ENCODE measurements around the gene EXOSC3. TPM values are rescaled to one million over a fixed set of nuclear protein-coding genes. Genes with fewer than 3 reads are reported as not detected.
"Not testable (repeated sequence)": the region's sequence is repeated elsewhere in the genome, so short reads cannot be mapped to it uniquely, and the experiment has no call there.

EXOSC3 gene
- total RNA-seq, 2 donors from 2014 or later: 26.5 to 38.7 TPM

- no peak for DNase-seq (ENCODE audit: low spot score)
Observed at GRCh38 chr9:37760416-37761161, 24.3 kb downstream of the EXOSC3 start.

GRCh38 chr9:37758747-37759146, 26.1 kb downstream of the EXOSC3 start:
- H3K27ac ChIP-seq: no peak overlapping the region
- ATAC-seq (ENCODE audit: insufficient number of reproducible peaks, low FRiP score, low read depth): no peak
- H3K4me1 ChIP-seq (ENCODE audit: control insufficient read depth in 1 of 2, low read depth in 2 of 2): peaks cover 6 to 8% of the 10 kb centered on the region in 2 donors
- no peak for TF ChIP-seq CTCF (IDR thresholded peaks at IDR 0.05)
- no peak overlapping the region for H3K4me3 ChIP-seq
- H3K36me3 ChIP-seq: no peaks in the 10 kb centered on the region
- no peaks in the 10 kb centered on the region for H3K27me3 ChIP-seq (replicated peaks; ENCODE audit: insufficient read depth)
- H3K9me3 ChIP-seq: no peaks in the 10 kb centered on the region
- DNase-seq (ENCODE audit: low spot score): no peak

More at GRCh38 chr9:37760416-37761161, 24.3 kb downstream of the EXOSC3 start:
- Histone ChIP-seq H3K9me3 (no peaks in the 10 kb centered on the region), H3K4me1 (ENCODE audit: control insufficient read depth in 1 of 2, low read depth in 2 of 2) (no peaks in the 10 kb centered on the region), H3K4me3 (no peak overlapping the region), H3K27ac (no peak overlapping the region), H3K27me3 (replicated peaks; ENCODE audit: insufficient read depth) (no peaks in the 10 kb centered on the region), H3K36me3 (no peaks in the 10 kb centered on the region)
- ATAC-seq (ENCODE audit: insufficient number of reproducible peaks, low FRiP score, low read depth): no peak
- TF ChIP-seq CTCF (IDR thresholded peaks at IDR 0.05): no peak

GRCh38 chr9:37753489-37754190, 31.2 kb downstream of the EXOSC3 start, which contains the start of gene TRMT10B:
TSS of gene TRMT10B (plus strand) at chr9:37753805. CDS start at chr9:37761932, 8,127 bp downstream.
- no peak for TF ChIP-seq CTCF (IDR thresholded peaks at IDR 0.05)
- DNase-seq (ENCODE audit: low spot score): no peak
- H3K4me3 ChIP-seq: peak within 1 kb of the TSS; percentile 96
- H3K27ac ChIP-seq: peak within 1 kb of the TSS; percentile 21 to 74
- no peaks in the 10 kb centered on the region for H3K9me3 ChIP-seq
- ATAC-seq (ENCODE audit: insufficient number of reproducible peaks, low FRiP score, low read depth): peak; percentile 87
- H3K4me1 ChIP-seq (ENCODE audit: control insufficient read depth in 1 of 2, low read depth in 2 of 2): peaks cover 6 to 11% of the 10 kb centered on the region in 2 donors
- no peaks in the 10 kb centered on the region for H3K27me3 ChIP-seq (replicated peaks; ENCODE audit: insufficient read depth)
- no peaks in the 10 kb centered on the region for H3K36me3 ChIP-seq

GRCh38 chr9:37752642-37753488, 32.0 kb downstream of the EXOSC3 start:
- Histone ChIP-seq H3K27me3 (replicated peaks; ENCODE audit: insufficient read depth) (no peaks in the 10 kb centered on the region), H3K9me3 (no peaks in the 10 kb centered on the region), H3K27ac (peak overlapping the region; percentile 21 to 74), H3K36me3 (no peaks in the 10 kb centered on the region), H3K4me1 (ENCODE audit: control insufficient read depth in 1 of 2, low read depth in 2 of 2) (peaks cover 6 to 11% of the 10 kb centered on the region in 2 donors), H3K4me3 (peak overlapping the region; percentile 96)
- ATAC-seq (ENCODE audit: insufficient number of reproducible peaks, low FRiP score, low read depth) (no peak), DNase-seq (ENCODE audit: low spot score) (no peak)
- no peak for TF ChIP-seq CTCF (IDR thresholded peaks at IDR 0.05)

GRCh38 chr9:37752112-37752511, 32.8 kb downstream of the EXOSC3 start:
- not testable (repeated sequence) for H3K4me3 ChIP-seq; H3K36me3 ChIP-seq; H3K27me3 ChIP-seq (replicated peaks; ENCODE audit: insufficient read depth); H3K9me3 ChIP-seq; ATAC-seq (ENCODE audit: insufficient number of reproducible peaks, low FRiP score, low read depth); DNase-seq (ENCODE audit: low spot score); H3K27ac ChIP-seq
- H3K4me1 ChIP-seq (ENCODE audit: control insufficient read depth in 1 of 2, low read depth in 2 of 2): peaks cover 6 to 11% of the 10 kb centered on the region in 2 donors

GRCh38 chr9:37751704-37752103, 33.2 kb downstream of the EXOSC3 start:
- not testable (repeated sequence) for H3K27me3 ChIP-seq (replicated peaks; ENCODE audit: insufficient read depth); H3K9me3 ChIP-seq; H3K36me3 ChIP-seq; H3K27ac ChIP-seq; ATAC-seq (ENCODE audit: insufficient number of reproducible peaks, low FRiP score, low read depth); DNase-seq (ENCODE audit: low spot score); H3K4me3 ChIP-seq
- peaks cover 6 to 11% of the 10 kb centered on the region in 2 donors for H3K4me1 ChIP-seq (ENCODE audit: control insufficient read depth in 1 of 2, low read depth in 2 of 2)
